Sigmoid colon (tissue), 7 donors: ENCODE data around the gene AKAP14. TPM values are rescaled to one million over a fixed set of nuclear protein-coding genes. Genes with fewer than 3 reads are reported as not detected.
A peak's percentile ranks its signal among the peaks of the same experiment; 100 is the strongest.

ENCODE experiments used
- DNase-seq: peaks from one replicate; pipeline ENCODE4 v3.0.0-alpha.2; 2019
- H3K27ac ChIP-seq, 4 donors: fragments of 200-600 bp; sonication (generic); one replicate each; pipeline ENCODE4 v1.5.1; 2016 to 2019; ENCODE audit warnings: mild to moderate bottlenecking in 1 of 4
- H3K27me3 ChIP-seq, 3 donors: fragments of 200-600 bp; sonication (generic); one replicate each; pipeline ENCODE4 v1.5.1; 2019; ENCODE audit warnings: mild to moderate bottlenecking in 1 of 3
- H3K36me3 ChIP-seq, 4 donors: fragments of 200-600 bp; sonication (generic); one replicate each; pipeline ENCODE4 v1.5.1; 2016 to 2019
- H3K4me1 ChIP-seq, 4 donors: fragments of 200-600 bp; sonication (generic); one replicate each; pipeline ENCODE4 v1.5.1; 2017 to 2019
- H3K4me3 ChIP-seq, 4 donors: fragments of 200-600 bp; sonication (generic); one replicate each; pipeline ENCODE4 v1.5.1; 2017 to 2019; ENCODE audit warnings: mild to moderate bottlenecking in 2 of 4, moderate library complexity in 1 of 4
- H3K9me3 ChIP-seq, 4 donors: fragments of 200-600 bp in 3 of 4; sonication (generic) in 3 of 4; one replicate each; pipeline versions ENCODE4 v1.5.1 to v1.6.1; 2013 to 2019
- CTCF ChIP-seq, 4 experiments: fragments of 450-650 bp in 3 of 4; fragments of 200-600 bp in 1 of 4; IDR thresholded peaks; one replicate each; pipeline ENCODE4 v1.5.1; 2016 to 2019; ENCODE audit warnings: antibody characterized with exemption in 4 of 4, mild to moderate bottlenecking in 3 of 4, moderate library complexity in 2 of 4
- EP300 ChIP-seq, 4 donors: sonication (generic); formaldehyde crosslinking; IDR thresholded peaks; one replicate each; pipeline ENCODE4 v1.6.1; 2017; ENCODE audit warnings: antibody characterized with exemption in 4 of 4
- POLR2A ChIP-seq, 2 donors: fragments of 450-650 bp; IDR thresholded peaks; one replicate each; pipeline ENCODE4 v1.6.1; 2016; ENCODE audit warnings: antibody characterized with exemption in 2 of 2, mild to moderate bottlenecking in 2 of 2, moderate library complexity in 2 of 2
- POLR2AphosphoS5 ChIP-seq, 4 donors: sonication (generic); formaldehyde crosslinking; IDR thresholded peaks; one replicate each; pipeline ENCODE4 v1.6.1; 2017; ENCODE audit warnings: antibody characterized with exemption in 4 of 4
- WGBS, 2 donors: extraction: QIAGEN DNeasy Blood & Tissue Kit; methylation state at CpG; one replicate each; pipeline ENCODE4 v1.1.7; 2013; 5-methylcytosine and 5-hydroxymethylcytosine counted together
- intact Hi-C: fragments of 100-400 bp; cut with DNase I; formaldehyde crosslinking; loops from one replicate; pipeline ENCODE4 v1.15.1; 2023
- polyA plus RNA-seq, 3 donors: library from polyadenylated mRNA; stranded (reverse); fragments of 200-250 nt; gene quantifications; one replicate each; pipeline ENCODE4 v1.2.3, GENCODE V29; 2013
- total RNA-seq, 4 donors: library from RNA; depleted of rRNA; stranded (reverse); fragments of >200 nt; gene quantifications; one replicate each; pipeline ENCODE4 v1.1.0, GENCODE V29; 2016
- donor health status: healthy with polysubstance abuse.
- donor health status: Bipolar disorder and iron deficiency.
- donor health status: healthy.

The AKAP14 gene
- total RNA-seq, result not detected
- not detected for polyA plus RNA-seq

GRCh38 chrX:119895843-119896326, at the start of gene AKAP14:
TSS of gene AKAP14 (plus strand) at chrX:119895893. CDS start at chrX:119903224, 7,331 bp downstream.
- Histone ChIP-seq H3K4me1 (no peaks in the 10 kb centered on the region), H3K27ac (no peak within 1 kb of the TSS), H3K9me3 (no peaks in the 10 kb centered on the region), H3K27me3 (no peaks in the 10 kb centered on the region), H3K36me3 (no peaks in the 10 kb centered on the region), H3K4me3 (no peak within 1 kb of the TSS)
- intact Hi-C loops, result no loop called here
- TF ChIP-seq CTCF (IDR thresholded peaks at IDR 0.05) (no peak), POLR2AphosphoS5 (IDR thresholded peaks at IDR 0.05) (no peak), POLR2A (IDR thresholded peaks at IDR 0.05) (no peak), EP300 (IDR thresholded peaks at IDR 0.05) (no peak)
- 70 to 81% methylated on average over 4 of the region's 4 CpGs for WGBS, 2 donors
- no peak for DNase-seq

GRCh38 chrX:119852382-119853353, 43.0 kb upstream of the AKAP14 start, which contains the start of gene UPF3B:
TSS of gene UPF3B (minus strand) at chrX:119852963. CDS start at chrX:119852928, 35 bp downstream.
- H3K27ac ChIP-seq, result peak within 1 kb of the TSS; percentile 86 to 92 (median 86)
- intact Hi-C loops, result loop anchor here (2.0 to 10.0 kb wide), 3 partner anchors 18 to 248 kb away; partner anchors contain the start of genes NDUFA1, NKRF, RNF113A and RPL39
- TF ChIP-seq EP300 (IDR thresholded peaks at IDR 0.05) (no peak), POLR2AphosphoS5 (IDR thresholded peaks at IDR 0.05) (peak; percentile 63 to 79 (median 72)), POLR2A (IDR thresholded peaks at IDR 0.05) (peak; percentile 33 to 42)
- peak within 1 kb of the TSS; percentile 54 to 69 (median 64) for H3K4me3 ChIP-seq
- H3K4me1 ChIP-seq, result peaks cover 0 to 7% (median 5%) of the 10 kb centered on the region in 4 donors
- WGBS, 2 donors, result 0 to 1% methylated on average over 54 of the region's 54 CpGs
- peak; percentile 99 for DNase-seq
- peaks cover 0 to 7% (median 0%) of the 10 kb centered on the region in 4 donors for H3K36me3 ChIP-seq
- no peaks in the 10 kb centered on the region for H3K9me3 ChIP-seq
- H3K27me3 ChIP-seq, result no peaks in the 10 kb centered on the region

- H3K4me1 ChIP-seq, result peaks cover 0 to 7% (median 5%) of the 10 kb centered on the region in 4 donors
- no peaks in the 10 kb centered on the region for H3K9me3 ChIP-seq
- H3K27me3 ChIP-seq, result no peaks in the 10 kb centered on the region
- peak overlapping the region; percentile 86 to 92 (median 86) for H3K27ac ChIP-seq
- TF ChIP-seq POLR2A (IDR thresholded peaks at IDR 0.05), result no peak
- TF ChIP-seq CTCF (IDR thresholded peaks at IDR 0.05), result no peak
- no peak for TF ChIP-seq POLR2AphosphoS5 (IDR thresholded peaks at IDR 0.05)
- TF ChIP-seq EP300 (IDR thresholded peaks at IDR 0.05), result no peak
- H3K4me3 ChIP-seq, result peak overlapping the region; percentile 10 to 69 (median 64)
- no peak for DNase-seq
- peaks cover 0 to 7% (median 0%) of the 10 kb centered on the region in 4 donors for H3K36me3 ChIP-seq
- 18 to 46% methylated on average over 10 of the region's 10 CpGs for WGBS, 2 donors
- intact Hi-C loops, result loop anchor here (2.0 to 10.0 kb wide), 3 partner anchors 17 to 249 kb away; partner anchors contain the start of genes NDUFA1, NKRF, RNF113A and RPL39
Observed at GRCh38 chrX:119853444-119853843, 42.2 kb upstream of the AKAP14 start.

- Histone ChIP-seq H3K4me1 (peaks cover 0 to 17% (median 7%) of the 10 kb centered on the region in 4 donors), H3K36me3 (peaks cover 0 to 9% (median under 1%) of the 10 kb centered on the region in 4 donors), H3K27ac (peak overlapping the region; percentile 91 to 96 (median 94)), H3K9me3 (no peaks in the 10 kb centered on the region), H3K4me3 (peak overlapping the region; percentile 38 to 65 (median 61)), H3K27me3 (no peaks in the 10 kb centered on the region)
- intact Hi-C loops, result loop anchor here (2.0 to 10.0 kb wide), 2 partner anchors 18 to 176 kb away; partner anchors contain the start of genes SEPTIN6 and UPF3B
- peak; percentile 52 for DNase-seq
- TF ChIP-seq EP300 (IDR thresholded peaks at IDR 0.05) (no peak), POLR2A (IDR thresholded peaks at IDR 0.05) (no peak), POLR2AphosphoS5 (IDR thresholded peaks at IDR 0.05) (no peak), CTCF (IDR thresholded peaks at IDR 0.05) (no peak)
- 0 to 1% methylated on average over 25 of the region's 25 CpGs for WGBS, 2 donors
Observed at GRCh38 chrX:119870626-119871131, 25.0 kb upstream of the AKAP14 start.
